NCI-H774 (cell line): Measurements from ENCODE around the gene BABAM2.

Experiments used
- DNase-seq: peaks from one replicate; lab custom pipeline; 2025; lab: John Stamatoyannopoulos, UW

Gene BABAM2

GRCh38 chr2:28282861-28283646, 392.5 kb downstream of the BABAM2 start:
- DNase-seq: no peak

- DNase-seq: no peak
These were observed 393.3 kb downstream of the BABAM2 start for GRCh38 chr2:28283861-28284260.

- no peak for DNase-seq
These were observed 396.1 kb downstream of the BABAM2 start for GRCh38 chr2:28286678-28287077.

GRCh38 chr2:28287256-28287915, 396.9 kb downstream of the BABAM2 start:
- no peak for DNase-seq

GRCh38 chr2:28288620-28289019, 398.1 kb downstream of the BABAM2 start:
- no peak for DNase-seq

GRCh38 chr2:28291811-28292440, 401.4 kb downstream of the BABAM2 start:
- no peak for DNase-seq

GRCh38 chr2:28292491-28292890, 402.0 kb downstream of the BABAM2 start:
- DNase-seq: no peak

GRCh38 chr2:28293416-28293815, 402.9 kb downstream of the BABAM2 start:
- no peak for DNase-seq

GRCh38 chr2:28294451-28294850, 403.9 kb downstream of the BABAM2 start:
- DNase-seq: no peak

- DNase-seq: no peak
These were observed 405.7 kb downstream of the BABAM2 start for GRCh38 chr2:28296243-28296642.

GRCh38 chr2:28296904-28297303, 406.4 kb downstream of the BABAM2 start:
- no peak for DNase-seq

GRCh38 chr2:28297531-28297930, 407.0 kb downstream of the BABAM2 start:
- no peak for DNase-seq

GRCh38 chr2:28298406-28298805, 407.9 kb downstream of the BABAM2 start:
- DNase-seq: no peak

GRCh38 chr2:28300485-28301341, 410.2 kb downstream of the BABAM2 start:
- DNase-seq: no peak

- no peak for DNase-seq
These were observed 414.7 kb downstream of the BABAM2 start for GRCh38 chr2:28305202-28305601.

GRCh38 chr2:28310107-28310506, 419.6 kb downstream of the BABAM2 start:
- DNase-seq: no peak

- DNase-seq: no peak
These were observed 421.2 kb downstream of the BABAM2 start for GRCh38 chr2:28311660-28312249.

GRCh38 chr2:28312307-28313219, 422.0 kb downstream of the BABAM2 start:
- no peak for DNase-seq

GRCh38 chr2:28313220-28313784, 422.8 kb downstream of the BABAM2 start:
- no peak for DNase-seq

GRCh38 chr2:28314968-28315367, 424.4 kb downstream of the BABAM2 start:
- DNase-seq: no peak
